ENCODE measurements around the gene CACHD1.
A peak's percentile ranks its signal among the peaks of the same experiment; 100 is the strongest.
"Not testable (repeated sequence)": the region's sequence is repeated elsewhere in the genome, so short reads cannot be mapped to it uniquely, and the experiment has no call there.

Gene CACHD1

DNA sequence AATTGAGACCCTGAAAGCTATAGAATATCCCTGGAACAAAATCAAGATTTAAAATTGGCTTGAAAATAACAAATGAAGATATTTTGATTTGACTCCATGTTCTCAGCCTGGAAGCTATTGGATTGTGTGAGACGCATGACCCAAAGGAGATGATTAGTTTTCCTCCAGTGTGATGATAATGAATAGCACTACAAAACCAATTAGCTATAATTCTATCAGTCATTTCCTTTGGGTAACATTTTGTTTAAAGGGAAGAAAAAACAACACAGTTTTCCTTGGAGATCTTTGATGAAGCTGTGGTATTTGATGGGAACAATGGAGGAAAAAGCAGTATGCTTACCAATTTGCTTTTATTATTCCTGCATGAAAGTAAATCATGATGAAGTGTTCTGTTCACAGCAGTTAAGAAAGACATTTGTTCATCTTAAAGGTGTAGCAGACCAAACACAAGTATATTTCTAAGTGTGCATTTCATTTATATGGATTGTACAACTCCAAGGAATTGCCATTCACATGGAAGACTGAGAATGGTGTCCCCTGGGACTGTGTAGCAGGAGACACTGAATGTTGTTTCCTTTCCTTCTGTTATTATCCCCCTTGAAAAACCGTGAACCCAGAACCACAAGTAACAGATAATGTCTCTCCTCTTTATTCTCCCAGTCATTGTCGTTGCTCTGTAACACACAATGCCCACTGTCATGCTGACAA lies 111.4 kb downstream of the CACHD1 start:
- FAIRE-seq (no peak), DNase-seq (ENCODE audit: low spot score) (no peak)

- DNase-seq (ENCODE audit: low spot score): no peak
- FAIRE-seq: no peak
These were observed 111.9 kb downstream of the CACHD1 start for GRCh38 chr1:64581843-64582185.

DNA sequence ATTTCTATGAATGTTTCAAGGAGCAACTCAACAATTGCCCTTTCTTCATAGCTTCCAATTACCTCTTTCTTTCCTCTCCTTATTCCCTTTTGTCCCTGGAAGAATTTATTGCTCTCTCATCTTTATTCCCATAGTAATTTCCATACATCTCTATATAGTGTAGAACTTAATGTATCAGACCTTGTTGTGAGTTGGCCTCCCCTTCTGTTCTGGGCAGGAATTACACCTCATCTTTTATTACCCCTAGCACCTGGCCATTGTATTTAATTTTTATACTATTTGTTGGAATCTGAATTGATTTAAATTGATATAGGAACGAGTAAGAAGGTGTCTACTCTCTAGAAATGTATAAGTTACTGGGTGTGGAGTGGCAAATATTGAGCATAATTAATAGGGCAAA lies 114.5 kb downstream of the CACHD1 start:
- FAIRE-seq (no peak), DNase-seq (ENCODE audit: low spot score) (no peak)

DNA sequence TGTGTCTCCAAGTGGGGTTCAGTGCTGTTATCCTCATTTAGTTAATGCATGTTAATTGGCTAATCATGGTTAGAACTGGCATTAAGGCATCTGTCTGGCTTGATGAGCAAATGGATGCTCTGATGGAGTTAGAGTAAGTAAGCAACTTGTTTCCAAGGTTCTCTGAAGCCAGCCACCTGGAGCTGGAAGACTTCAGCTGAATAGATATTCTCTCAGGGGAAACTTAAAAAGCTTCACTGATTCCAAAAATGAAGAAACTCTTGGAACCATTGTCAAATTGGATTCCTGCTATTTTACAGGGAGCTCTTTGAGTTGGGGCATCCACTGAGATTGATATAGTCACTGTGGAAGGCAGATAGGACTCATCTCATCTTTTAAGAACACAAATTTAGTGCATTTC lies 118.9 kb downstream of the CACHD1 start:
- no peak for FAIRE-seq

DNA sequence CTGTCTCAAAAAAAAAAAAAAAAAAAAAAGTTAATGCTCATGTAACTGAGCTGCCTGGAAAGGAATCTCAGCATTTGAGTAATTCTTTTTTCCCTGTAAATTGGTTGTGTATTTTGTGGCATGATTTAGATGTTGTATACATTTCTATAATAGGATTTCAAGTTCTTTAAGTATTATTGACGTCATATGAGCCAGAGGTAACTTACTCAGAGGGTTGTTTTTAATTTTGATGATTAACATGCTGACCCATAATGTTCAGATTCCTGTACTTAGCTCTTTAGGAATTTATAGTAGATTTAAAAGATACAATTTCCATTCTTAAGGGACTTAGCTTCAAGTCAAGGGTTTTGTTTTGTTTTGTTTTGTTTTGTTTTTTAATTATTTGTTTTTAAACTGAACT lies 120.4 kb downstream of the CACHD1 start:
- FAIRE-seq: no peak
- no peak for DNase-seq (ENCODE audit: low spot score)

More for the DNA sequence above, 118.9 kb downstream of the CACHD1 start:
- DNase-seq (ENCODE audit: low spot score): no peak

DNA sequence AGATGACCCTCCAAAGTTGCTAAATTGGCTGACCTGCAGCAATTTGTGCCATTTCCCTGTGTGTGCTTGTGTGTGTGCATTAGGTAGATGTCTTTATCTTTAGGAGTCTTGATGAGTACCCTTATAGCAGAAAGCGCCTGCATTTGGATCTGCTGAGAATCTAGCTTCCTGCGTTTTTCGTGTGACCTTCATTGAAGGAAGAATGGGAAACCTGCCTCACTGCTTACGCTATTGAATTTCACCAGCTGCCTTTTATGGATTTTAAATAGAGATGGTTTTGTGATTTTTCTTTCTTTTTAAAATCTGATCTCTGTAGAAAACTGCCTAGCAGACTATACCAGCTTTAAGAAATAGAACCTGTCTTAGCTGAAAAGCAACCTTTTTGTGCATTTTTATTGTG lies 124.5 kb downstream of the CACHD1 start:
- FAIRE-seq: no peak

GRCh38 chr1:64595871-64596515 lies 126.1 kb downstream of the CACHD1 start:
- FAIRE-seq: peak; percentile 43
- DNase-seq (ENCODE audit: low spot score): peak; percentile 21

More for the DNA sequence above, 124.5 kb downstream of the CACHD1 start:
- DNase-seq (ENCODE audit: low spot score): no peak

GRCh38 chr1:64597113-64597512 lies 127.2 kb downstream of the CACHD1 start:
- DNase-seq (ENCODE audit: low spot score) (no peak), FAIRE-seq (no peak)

GRCh38 chr1:64598100-64598571 lies 128.2 kb downstream of the CACHD1 start:
- FAIRE-seq (peak; percentile 95), DNase-seq (ENCODE audit: low spot score) (peak; percentile 84)

GRCh38 chr1:64599242-64599641 lies 129.3 kb downstream of the CACHD1 start:
- DNase-seq (ENCODE audit: low spot score) (no peak), FAIRE-seq (no peak)

DNA sequence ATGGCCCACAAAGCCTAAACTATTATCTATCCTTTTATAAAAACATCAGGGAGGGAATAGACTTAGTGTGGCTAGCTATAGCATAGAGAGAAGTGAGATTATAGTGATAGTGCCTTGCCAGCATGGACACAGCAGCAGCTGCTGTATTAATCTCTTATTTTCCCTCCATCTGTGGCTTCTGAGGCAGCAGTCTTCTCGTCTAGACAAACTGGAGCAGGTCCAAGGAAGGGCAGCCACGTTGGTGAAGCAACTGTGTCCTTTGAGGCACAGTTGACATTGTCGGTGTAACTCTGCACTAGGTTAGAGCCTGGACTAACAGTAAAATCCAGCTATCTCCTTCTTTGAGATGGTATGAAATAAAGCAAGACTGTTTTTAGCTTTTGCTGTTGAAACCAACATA lies 131.3 kb downstream of the CACHD1 start:
- DNase-seq (ENCODE audit: low spot score) (no peak), FAIRE-seq (no peak)

GRCh38 chr1:64608005-64608650 lies 138.2 kb downstream of the CACHD1 start:
- no peak for DNase-seq (ENCODE audit: low spot score)
- FAIRE-seq: no peak

DNA sequence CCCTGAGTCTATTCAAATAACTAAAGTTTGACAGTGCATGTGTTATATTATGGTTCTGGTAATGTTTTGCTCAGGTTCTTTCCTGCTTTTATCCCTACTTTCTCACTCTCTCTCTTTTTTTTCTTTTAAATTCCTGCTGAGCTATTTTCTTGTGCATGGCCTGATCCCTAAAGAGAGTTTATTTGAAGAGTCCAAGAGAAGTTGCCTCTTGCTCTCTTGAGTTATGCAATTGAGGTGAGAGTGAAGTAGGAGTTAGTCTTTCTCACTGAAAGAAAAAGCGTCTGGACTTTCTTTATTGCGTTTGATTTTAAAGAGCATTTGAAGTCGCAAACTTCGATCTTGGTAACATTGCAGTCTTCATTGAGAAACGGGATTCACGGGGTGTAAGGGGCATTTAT lies 138.7 kb downstream of the CACHD1 start:
- FAIRE-seq (no peak), DNase-seq (ENCODE audit: low spot score) (no peak)

- FAIRE-seq; DNase-seq (ENCODE audit: low spot score): not testable (repeated sequence)
These were observed 141.0 kb downstream of the CACHD1 start for GRCh38 chr1:64610950-64611349.

DNA sequence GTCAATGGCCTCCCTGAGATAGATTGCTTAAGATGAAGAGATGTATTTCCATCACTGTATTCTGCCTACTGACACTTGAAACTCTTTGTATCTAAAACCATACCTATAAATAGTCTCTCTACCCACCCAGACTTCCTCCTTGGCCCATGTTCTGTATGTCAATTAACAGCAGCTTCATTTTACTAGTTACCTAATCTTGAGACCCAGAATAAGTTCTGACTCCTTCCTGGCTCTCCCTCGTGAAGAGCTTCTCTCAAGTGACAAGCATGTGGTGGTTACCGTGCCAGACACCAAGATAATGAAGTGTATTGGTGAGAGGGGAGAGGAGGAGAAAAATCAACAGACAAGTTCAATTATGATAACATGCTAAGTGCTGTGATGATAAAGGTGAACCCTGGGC lies 146.1 kb downstream of the CACHD1 start:
- DNase-seq (ENCODE audit: low spot score): no peak
- no peak for FAIRE-seq

DNA sequence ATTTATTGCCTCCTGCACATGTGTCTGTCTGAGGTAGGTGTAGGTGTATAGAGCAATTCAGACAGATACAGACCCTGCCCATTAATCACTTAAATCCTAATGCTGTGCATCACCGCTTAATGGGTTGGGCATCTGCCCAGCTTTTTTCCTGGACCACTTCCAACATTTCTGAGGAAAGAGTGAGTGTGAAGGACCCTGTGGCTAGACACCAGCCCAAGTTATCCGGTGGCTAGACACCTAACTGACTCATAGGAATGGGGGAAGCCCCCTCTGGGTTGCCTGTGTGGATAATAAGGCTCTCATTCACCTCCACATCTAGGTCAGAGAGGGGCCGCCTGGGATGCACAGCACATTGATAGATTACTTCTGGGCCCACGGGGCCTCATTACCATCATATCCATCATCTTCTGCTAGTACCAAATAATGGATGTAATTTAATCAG lies 153.8 kb downstream of the CACHD1 start:
- DNase-seq (ENCODE audit: low spot score) (peak; percentile 89), FAIRE-seq (peak; percentile 95)

- DNase-seq (ENCODE audit: low spot score): peak; percentile 65
- peak; percentile 88 for FAIRE-seq
These were observed 154.3 kb downstream of the CACHD1 start for GRCh38 chr1:64624218-64624713.

DNA sequence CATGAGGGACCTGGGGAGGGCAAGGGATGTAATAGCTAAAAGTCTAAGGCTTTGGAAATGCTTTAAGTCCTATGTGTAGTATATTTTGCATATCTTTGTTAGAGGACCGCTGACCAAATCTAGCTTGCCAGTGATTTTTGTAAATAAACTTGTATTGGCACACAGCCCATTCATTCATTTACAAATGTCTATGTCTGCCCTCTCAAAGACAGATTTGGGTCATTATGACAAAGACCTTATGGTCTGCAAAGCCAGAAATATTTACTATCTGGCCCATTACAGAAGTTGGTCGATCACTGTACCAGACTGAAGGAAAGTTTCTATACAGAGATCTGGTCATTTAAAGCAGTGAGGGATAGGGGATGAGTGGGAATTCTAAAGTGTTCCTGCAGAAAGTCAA lies 154.9 kb downstream of the CACHD1 start:
- FAIRE-seq (no peak), DNase-seq (ENCODE audit: low spot score) (no peak)

DNA sequence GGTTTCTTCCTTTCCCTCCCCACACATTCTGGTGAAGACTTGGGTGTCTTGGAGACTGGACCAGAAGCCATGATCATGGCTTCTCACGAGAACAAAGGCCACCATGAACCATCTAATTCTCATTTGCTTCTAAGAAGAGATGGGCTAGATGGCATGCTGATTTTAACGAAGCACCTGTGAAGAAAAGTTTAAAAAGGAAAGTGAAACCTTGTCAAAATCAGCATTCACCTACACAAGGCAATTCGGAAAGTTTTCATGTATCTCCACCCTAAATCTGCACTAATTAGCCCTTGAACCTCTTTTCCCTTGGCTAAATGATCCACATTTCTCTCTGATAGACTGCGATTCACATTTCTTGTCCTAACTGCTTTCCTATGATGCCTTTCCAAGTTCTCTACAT lies 160.7 kb downstream of the CACHD1 start:
- DNase-seq (ENCODE audit: low spot score) (no peak), FAIRE-seq (no peak)

- DNase-seq (ENCODE audit: low spot score) (no peak), FAIRE-seq (no peak)
These were observed 161.6 kb downstream of the CACHD1 start for GRCh38 chr1:64631346-64632034.

GRCh38 chr1:64632936-64633335 lies 163.0 kb downstream of the CACHD1 start:
- DNase-seq (ENCODE audit: low spot score) (no peak), FAIRE-seq (no peak)

DNA sequence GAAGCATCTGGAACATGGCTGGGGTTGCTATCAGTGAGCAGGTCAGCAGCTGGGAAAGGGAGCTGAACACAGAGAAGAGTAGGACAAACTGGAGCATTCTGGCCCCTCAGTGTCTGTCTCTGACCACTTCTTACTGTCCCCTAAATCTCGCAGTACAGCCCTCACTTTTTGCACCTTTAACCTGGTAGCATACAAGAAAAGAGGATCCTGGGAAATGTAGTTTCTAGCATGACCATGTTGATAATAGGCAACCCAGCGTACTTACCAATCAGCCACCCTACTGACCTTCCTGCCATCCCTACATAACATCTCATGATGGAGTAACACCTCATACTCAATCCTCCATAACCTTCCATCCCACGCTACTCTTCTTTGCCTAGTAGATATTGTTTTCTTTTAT lies 175.8 kb downstream of the CACHD1 start:
- no peak for DNase-seq (ENCODE audit: low spot score)
- FAIRE-seq: no peak

All from RCC 7860 (cell line).